Lower lobe of right lung (tissue), 2 donors: ENCODE measurements around the gene ARPC5L. TPM values are rescaled to one million over a fixed set of nuclear protein-coding genes. Genes with fewer than 3 reads are reported as not detected.

Experiments
- ATAC-seq, 2 donors: fragments of 200-7000 bp; cut with Tn5 transposase; one replicate each; pipeline ENCODE4 v1.9.1; 2020 to 2022; ENCODE audit warnings: mild to moderate bottlenecking in 2 of 2, moderate library complexity in 2 of 2
- DNase-seq: peaks from one replicate; pipeline ENCODE4 v3.0.0-alpha.2; 2020
- H3K27ac ChIP-seq: fragments of 200-600 bp; one replicate; pipeline ENCODE4 v1.8.0; 2022
- H3K27me3 ChIP-seq: fragments of 200-600 bp; one replicate; pipeline ENCODE4 v1.8.0; 2022; ENCODE audit warnings: low read depth
- H3K36me3 ChIP-seq: fragments of 200-600 bp; one replicate; pipeline ENCODE4 v1.8.0; 2022; ENCODE audit warnings: mild to moderate bottlenecking
- H3K4me1 ChIP-seq: fragments of 200-600 bp; one replicate; pipeline ENCODE4 v1.8.0; 2022
- H3K4me3 ChIP-seq: fragments of 200-600 bp; one replicate; pipeline ENCODE4 v1.8.0; 2022; ENCODE audit warnings: mild to moderate bottlenecking
- H3K9me3 ChIP-seq: fragments of 200-600 bp; one replicate; pipeline ENCODE4 v1.8.0; 2022
- CTCF ChIP-seq: fragments of 200-600 bp; IDR thresholded peaks from one replicate; pipeline ENCODE4 v1.8.0; 2022; ENCODE audit warnings: antibody characterized with exemption, mild to moderate bottlenecking
- intact Hi-C: fragments of 100-400 bp; cut with DNase I; formaldehyde crosslinking; loops from one replicate; pipeline ENCODE4 v1.11.0; 2022
- total RNA-seq: library from RNA; stranded (reverse); fragmentation: NEBNext Ultra II Directional; extraction: Animal tissue kit (Norgen Biotek cat#: 25700); gene quantifications from one replicate; pipeline ENCODE4 v1.2.1, GENCODE V29; 2021
- donor health status: DM: no; HTN: yes; CAD: no; lungs with severe emphysema.

ARPC5L gene
- total RNA-seq, 1 donor from 2014 or later = 33.2 TPM

- ATAC-seq = no peak
- Histone ChIP-seq H3K27ac (no peak overlapping the region), H3K4me3 (no peak overlapping the region), H3K36me3 (no peaks in the 10 kb centered on the region), H3K27me3 (no peaks in the 10 kb centered on the region), H3K4me1 (peaks cover 12% of the 10 kb centered on the region), H3K9me3 (no peaks in the 10 kb centered on the region)
- DNase-seq = peak; percentile 3
- TF ChIP-seq CTCF = no peak
- intact Hi-C loops = no loop called here
Observed at GRCh38 chr9:124815601-124816000, 46.3 kb upstream of the ARPC5L start.

GRCh38 chr9:124818431-124819281 is 43.3 kb upstream of the ARPC5L start:
- TF ChIP-seq CTCF = no peak
- H3K36me3 ChIP-seq = no peaks in the 10 kb centered on the region
- H3K4me3 ChIP-seq = no peak overlapping the region
- H3K9me3 ChIP-seq = no peaks in the 10 kb centered on the region
- peak; percentile 50 to 53 for ATAC-seq
- no peaks in the 10 kb centered on the region for H3K27me3 ChIP-seq
- intact Hi-C loops = no loop called here
- H3K4me1 ChIP-seq = no peaks in the 10 kb centered on the region
- peak; percentile 43 for DNase-seq
- H3K27ac ChIP-seq = no peak overlapping the region

GRCh38 chr9:124820698-124821623 is 41.0 kb upstream of the ARPC5L start:
- Histone ChIP-seq H3K36me3 (no peaks in the 10 kb centered on the region), H3K4me1 (no peaks in the 10 kb centered on the region), H3K27me3 (no peaks in the 10 kb centered on the region), H3K27ac (no peak overlapping the region), H3K4me3 (no peak overlapping the region), H3K9me3 (no peaks in the 10 kb centered on the region)
- ATAC-seq = no peak
- DNase-seq = no peak
- no peak for TF ChIP-seq CTCF
- intact Hi-C loops = no loop called here

GRCh38 chr9:124828489-124829333 is 33.2 kb upstream of the ARPC5L start:
- no peak for DNase-seq
- Histone ChIP-seq H3K9me3 (no peaks in the 10 kb centered on the region), H3K36me3 (no peaks in the 10 kb centered on the region), H3K4me1 (peaks cover 18% of the 10 kb centered on the region), H3K27me3 (no peaks in the 10 kb centered on the region), H3K27ac (no peak overlapping the region), H3K4me3 (no peak overlapping the region)
- no peak for ATAC-seq
- no peak for TF ChIP-seq CTCF
- intact Hi-C loops = no loop called here

GRCh38 chr9:124829334-124829669 is 32.6 kb upstream of the ARPC5L start:
- TF ChIP-seq CTCF = no peak
- H3K4me3 ChIP-seq = no peak overlapping the region
- no peaks in the 10 kb centered on the region for H3K27me3 ChIP-seq
- H3K27ac ChIP-seq = no peak overlapping the region
- intact Hi-C loops = no loop called here
- H3K9me3 ChIP-seq = no peaks in the 10 kb centered on the region
- DNase-seq (no peak), ATAC-seq (no peak)
- H3K4me1 ChIP-seq = peaks cover 19% of the 10 kb centered on the region
- H3K36me3 ChIP-seq = no peaks in the 10 kb centered on the region
